Mesendoderm (in vitro differentiated cells): ENCODE results near the gene ROR1.
A peak's percentile ranks its signal among the peaks of the same experiment; 100 is the strongest.

Experiments used
- DNase-seq: peaks from one replicate; pipeline ENCODE4 v3.0.0; 2013
- H2AK5ac ChIP-seq: 2 replicates; pipeline ENCODE4 v1.6.1; 2013; ENCODE audit warnings: low read length, inconsistent platforms
- H2BK120ac ChIP-seq: 2 replicates; pipeline ENCODE4 v1.6.1; 2013; ENCODE audit warnings: low read depth, mild to moderate bottlenecking, low read length, moderate library complexity, mixed read lengths
- H2BK15ac ChIP-seq: replicated peaks from 2 replicates; pipeline ENCODE4 v1.6.1; 2013; ENCODE audit warnings: low read depth, mild to moderate bottlenecking, moderate library complexity
- H2BK5ac ChIP-seq: 2 replicates; pipeline ENCODE4 v1.6.1; 2013; ENCODE audit warnings: low read length, inconsistent platforms
- H3K18ac ChIP-seq: 2 replicates; pipeline ENCODE4 v1.6.1; 2013; ENCODE audit warnings: mild to moderate bottlenecking, low read length, mixed read lengths
- H3K23ac ChIP-seq: one replicate; pipeline ENCODE4 v1.6.1; 2013; ENCODE audit warnings: low read length
- H3K27ac ChIP-seq: 2 replicates; pipeline ENCODE4 v1.5.1; 2013; ENCODE audit warnings: low read depth, mild to moderate bottlenecking, inconsistent platforms, low read length, moderate library complexity
- H3K27me3 ChIP-seq: 2 replicates; pipeline ENCODE4 v1.6.1; 2013; ENCODE audit warnings: low read length, control low read depth, mild to moderate bottlenecking, inconsistent platforms; ENCODE audit not compliant: insufficient read depth, poor library complexity
- H3K36me3 ChIP-seq: 2 replicates; pipeline ENCODE4 v1.6.1; 2013; ENCODE audit warnings: low read length, inconsistent platforms; ENCODE audit not compliant: control insufficient read depth, insufficient read depth
- H3K4ac ChIP-seq: one replicate; pipeline ENCODE4 v1.6.1; 2013; ENCODE audit warnings: low read depth, mild to moderate bottlenecking, low read length, moderate library complexity
- H3K4me1 ChIP-seq: 2 replicates; pipeline ENCODE4 v1.6.1; 2013; ENCODE audit warnings: low read depth, low read length, inconsistent platforms; ENCODE audit not compliant: control insufficient read depth
- H3K4me2 ChIP-seq: 2 replicates; pipeline ENCODE4 v1.6.1; 2013; ENCODE audit warnings: low read length
- H3K4me3 ChIP-seq: 2 replicates; pipeline ENCODE4 v1.5.1; 2013; ENCODE audit warnings: mild to moderate bottlenecking, low read length
- H3K56ac ChIP-seq: one replicate; pipeline ENCODE4 v1.6.1; 2013; ENCODE audit warnings: low read length
- H3K79me1 ChIP-seq: 2 replicates; pipeline ENCODE4 v1.6.1; 2013; ENCODE audit warnings: low read length, inconsistent platforms
- H3K79me2 ChIP-seq: 2 replicates; pipeline ENCODE4 v1.6.1; 2013; ENCODE audit warnings: mild to moderate bottlenecking, low read length; ENCODE audit not compliant: control insufficient read depth, insufficient read depth
- H3K9ac ChIP-seq: 2 replicates; pipeline ENCODE4 v1.6.1; 2013; ENCODE audit warnings: low read length, inconsistent platforms
- H4K5ac ChIP-seq: one replicate; pipeline ENCODE4 v1.6.1; 2013; ENCODE audit warnings: low read length
- H4K8ac ChIP-seq: one replicate; pipeline ENCODE4 v1.6.1; 2013; ENCODE audit warnings: low read depth, mild to moderate bottlenecking, control low read depth, low read length, moderate library complexity
- WGBS: extraction: QIAGEN DNeasy Blood & Tissue Kit; methylation state at CpG from one replicate; pipeline ENCODE4 v1.1.7; 2013; ENCODE audit warnings: low lambda C conversion rate, missing lambda C conversion rate; ENCODE audit not compliant: insufficient coverage; ENCODE audit errors: extremely low coverage; 5-methylcytosine and 5-hydroxymethylcytosine counted together

Gene ROR1

DNA sequence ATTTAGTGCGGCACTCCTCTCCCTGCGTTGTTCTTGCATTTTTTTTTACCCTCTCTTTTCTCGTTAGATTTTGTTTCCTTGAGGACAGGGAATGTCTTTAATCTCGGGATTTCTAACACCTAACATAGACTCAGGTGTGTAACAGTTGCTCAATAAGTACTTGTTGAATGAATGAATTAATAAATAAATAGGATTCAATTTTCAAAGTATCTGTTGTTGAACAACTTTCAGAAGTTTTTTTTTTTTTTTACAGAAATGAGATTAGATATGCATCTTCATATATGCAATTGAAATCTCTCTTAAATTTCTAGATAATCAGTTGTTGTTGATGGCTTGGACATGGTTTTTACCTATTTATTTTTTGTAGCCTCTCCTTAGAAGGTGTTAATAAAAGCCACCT is 83.1 kb downstream of the ROR1 start:
- Histone ChIP-seq H3K4me2 (no peak overlapping the region), H3K9ac (no peak overlapping the region), H3K36me3 (no peaks in the 10 kb centered on the region), H3K27me3 (no peaks in the 10 kb centered on the region), H3K27ac (no peak overlapping the region), H3K4me3 (no peak overlapping the region), H4K8ac (no peak overlapping the region), H3K56ac (no peak overlapping the region), H4K5ac (no peak overlapping the region), H3K79me1 (peaks cover 4% of the 10 kb centered on the region), H2BK15ac (no peak overlapping the region), H2BK5ac (no peak overlapping the region), H2BK120ac (no peak overlapping the region), H3K4me1 (no peaks in the 10 kb centered on the region), H3K4ac (no peak overlapping the region), H3K79me2 (no peaks in the 10 kb centered on the region), H3K18ac (no peak overlapping the region), H3K23ac (no peak overlapping the region), H2AK5ac (no peak overlapping the region)
- DNase-seq, result no peak
- no CpG with 5 or more reads among the region's 4 CpGs for WGBS

DNA sequence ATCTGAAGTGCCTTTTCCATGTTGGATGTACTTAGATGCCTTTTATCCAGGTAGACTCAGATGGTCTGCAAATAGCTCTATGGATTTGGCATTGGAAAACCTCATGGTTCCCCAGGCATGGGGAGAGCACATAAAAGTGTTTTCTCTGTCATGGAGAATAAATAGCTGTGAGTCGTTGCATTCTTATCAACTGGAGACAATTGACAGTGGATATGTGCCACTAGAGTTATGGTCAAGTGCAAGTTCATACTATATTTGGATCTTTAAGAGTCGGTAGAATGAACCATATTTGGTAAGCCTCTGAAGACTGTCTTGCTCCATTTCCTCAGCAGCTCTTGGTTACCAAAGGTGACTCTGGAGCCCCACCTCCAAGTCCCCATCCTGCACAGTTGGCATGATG is 83.7 kb downstream of the ROR1 start:
- Histone ChIP-seq H3K27ac (no peak overlapping the region), H3K36me3 (no peaks in the 10 kb centered on the region), H3K23ac (no peak overlapping the region), H3K9ac (no peak overlapping the region), H2BK15ac (no peak overlapping the region), H2AK5ac (no peak overlapping the region), H3K4ac (no peak overlapping the region), H3K27me3 (no peaks in the 10 kb centered on the region), H3K79me1 (peaks cover 4% of the 10 kb centered on the region), H3K18ac (no peak overlapping the region), H2BK5ac (no peak overlapping the region), H3K79me2 (no peaks in the 10 kb centered on the region), H3K4me1 (no peaks in the 10 kb centered on the region), H3K56ac (no peak overlapping the region), H4K8ac (no peak overlapping the region), H3K4me3 (no peak overlapping the region), H3K4me2 (no peak overlapping the region), H2BK120ac (no peak overlapping the region), H4K5ac (no peak overlapping the region)
- WGBS, result no CpG with 5 or more reads among the region's 2 CpGs
- DNase-seq, result no peak

DNA sequence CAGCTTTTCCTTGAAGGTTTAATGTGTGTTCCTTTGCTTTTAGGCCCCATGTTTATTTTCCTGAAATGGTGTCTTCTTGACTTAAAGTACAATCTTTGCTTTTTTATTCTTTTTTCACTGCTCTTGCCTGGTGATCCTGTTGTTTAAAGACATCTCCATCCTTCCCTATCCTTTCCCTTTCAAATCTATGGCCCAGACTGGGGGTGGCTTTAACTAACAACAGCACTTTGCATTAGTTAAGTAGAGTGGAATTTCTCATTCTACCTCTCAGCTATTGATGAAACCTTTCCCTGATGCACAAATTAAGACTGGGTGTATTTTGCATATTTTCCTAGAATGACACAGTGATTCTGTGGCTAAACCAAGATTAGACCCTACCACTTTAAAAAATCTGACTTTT is 84.3 kb downstream of the ROR1 start:
- Histone ChIP-seq H3K9ac (no peak overlapping the region), H3K79me2 (no peaks in the 10 kb centered on the region), H3K4ac (no peak overlapping the region), H2BK120ac (no peak overlapping the region), H3K56ac (no peak overlapping the region), H2BK15ac (no peak overlapping the region), H3K4me1 (no peaks in the 10 kb centered on the region), H3K4me3 (no peak overlapping the region), H2BK5ac (no peak overlapping the region), H3K27me3 (no peaks in the 10 kb centered on the region), H3K18ac (no peak overlapping the region), H3K4me2 (no peak overlapping the region), H3K79me1 (peaks cover 5% of the 10 kb centered on the region), H3K36me3 (no peaks in the 10 kb centered on the region), H4K5ac (no peak overlapping the region), H4K8ac (no peak overlapping the region), H2AK5ac (no peak overlapping the region), H3K27ac (no peak overlapping the region), H3K23ac (no peak overlapping the region)
- no peak for DNase-seq

DNA sequence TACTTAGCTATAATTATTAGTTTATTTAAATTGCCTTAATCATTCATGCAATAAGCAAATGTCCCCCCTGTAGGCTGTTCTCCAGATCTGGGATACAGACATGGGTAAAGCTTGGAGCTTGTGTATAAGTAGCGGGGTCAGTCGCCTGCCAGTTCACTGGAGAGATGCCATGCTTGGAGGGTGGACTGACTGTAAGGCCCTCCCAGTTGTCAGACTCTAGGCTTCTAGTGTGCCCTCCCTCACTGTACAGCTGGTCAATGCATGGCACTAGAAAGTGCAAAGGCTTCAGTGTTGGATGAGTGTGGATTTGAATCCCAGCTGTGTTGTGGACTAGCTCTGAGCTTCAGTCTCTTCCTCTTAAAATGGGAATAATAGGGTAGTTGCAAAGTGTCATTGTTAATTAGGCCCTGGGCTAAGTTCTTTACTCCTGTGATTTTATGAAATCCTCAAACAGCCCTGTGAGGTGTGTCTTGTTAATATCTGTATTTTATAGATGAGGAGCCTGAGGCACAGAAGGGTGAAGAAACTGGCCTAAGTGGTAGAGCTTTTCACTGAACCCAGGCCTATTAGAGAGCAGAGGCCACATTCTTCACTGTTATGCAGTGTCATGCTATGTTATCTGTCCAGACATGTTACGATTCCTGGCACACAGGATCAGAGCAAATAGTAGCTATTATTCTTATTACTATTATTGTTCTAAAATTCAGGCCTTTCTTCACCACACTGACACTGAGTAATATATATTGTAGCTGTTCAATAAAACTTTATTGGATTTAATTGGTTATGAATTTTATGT is 85.9 kb downstream of the ROR1 start:
- H4K8ac ChIP-seq, result no peak overlapping the region
- H3K4me1 ChIP-seq, result no peaks in the 10 kb centered on the region
- H3K23ac ChIP-seq, result no peak overlapping the region
- no peaks in the 10 kb centered on the region for H3K27me3 ChIP-seq
- H3K79me1 ChIP-seq, result peaks cover 7% of the 10 kb centered on the region
- no peaks in the 10 kb centered on the region for H3K79me2 ChIP-seq
- H3K4ac ChIP-seq, result no peak overlapping the region
- H3K27ac ChIP-seq, result no peak overlapping the region
- WGBS, result no CpG with 5 or more reads among the region's 3 CpGs
- DNase-seq, result no peak
- H3K18ac ChIP-seq, result peak overlapping the region; percentile 1
- no peak overlapping the region for H3K4me3 ChIP-seq
- no peaks in the 10 kb centered on the region for H3K36me3 ChIP-seq
- H2BK120ac ChIP-seq, result no peak overlapping the region
- H2BK15ac ChIP-seq, result no peak overlapping the region
- no peak overlapping the region for H2BK5ac ChIP-seq
- H3K56ac ChIP-seq, result no peak overlapping the region
- no peak overlapping the region for H2AK5ac ChIP-seq
- H4K5ac ChIP-seq, result no peak overlapping the region
- no peak overlapping the region for H3K9ac ChIP-seq
- no peak overlapping the region for H3K4me2 ChIP-seq

DNA sequence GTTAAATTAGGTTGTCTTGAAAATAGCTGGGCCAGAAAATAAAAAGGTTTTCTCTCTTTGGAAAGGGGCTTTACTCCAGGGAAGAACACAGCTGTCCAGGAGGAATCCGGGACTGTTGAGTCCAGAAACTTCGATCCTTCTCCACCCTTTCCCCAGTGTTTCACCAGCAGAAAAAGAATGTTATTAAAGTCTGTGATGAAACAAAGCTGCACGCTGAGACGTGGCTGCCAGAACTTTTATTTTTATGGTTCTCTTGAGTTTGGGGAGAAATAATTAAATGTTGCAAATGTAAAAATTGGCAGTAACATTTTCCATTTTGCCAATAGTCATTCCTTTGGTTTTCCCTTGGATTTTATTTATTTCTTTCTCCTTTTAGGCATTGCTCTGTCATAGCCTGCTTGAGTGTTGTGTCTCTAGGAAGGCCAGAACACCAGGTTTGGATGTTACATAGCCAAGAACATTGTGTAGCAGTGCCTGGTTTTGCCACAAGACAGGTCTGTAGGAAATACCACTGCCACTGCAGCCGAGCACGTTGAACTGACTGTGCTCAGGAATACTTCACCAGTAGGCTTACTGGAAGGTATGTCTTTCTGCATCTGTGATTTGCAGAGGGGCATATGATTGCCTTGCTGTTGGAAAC is 87.4 kb downstream of the ROR1 start:
- no CpG with 5 or more reads among the region's 6 CpGs for WGBS
- Histone ChIP-seq H2BK120ac (no peak overlapping the region), H3K4me2 (no peak overlapping the region), H2AK5ac (no peak overlapping the region), H3K56ac (no peak overlapping the region), H3K4me3 (no peak overlapping the region), H4K5ac (no peak overlapping the region), H3K23ac (no peak overlapping the region), H3K4me1 (no peaks in the 10 kb centered on the region), H2BK5ac (no peak overlapping the region), H2BK15ac (no peak overlapping the region), H3K18ac (peak overlapping the region; percentile 11), H3K27ac (no peak overlapping the region), H3K36me3 (no peaks in the 10 kb centered on the region), H3K4ac (no peak overlapping the region), H3K9ac (no peak overlapping the region), H3K79me2 (no peaks in the 10 kb centered on the region), H3K79me1 (peaks cover 7% of the 10 kb centered on the region), H4K8ac (no peak overlapping the region), H3K27me3 (no peaks in the 10 kb centered on the region)
- DNase-seq, result no peak

DNA sequence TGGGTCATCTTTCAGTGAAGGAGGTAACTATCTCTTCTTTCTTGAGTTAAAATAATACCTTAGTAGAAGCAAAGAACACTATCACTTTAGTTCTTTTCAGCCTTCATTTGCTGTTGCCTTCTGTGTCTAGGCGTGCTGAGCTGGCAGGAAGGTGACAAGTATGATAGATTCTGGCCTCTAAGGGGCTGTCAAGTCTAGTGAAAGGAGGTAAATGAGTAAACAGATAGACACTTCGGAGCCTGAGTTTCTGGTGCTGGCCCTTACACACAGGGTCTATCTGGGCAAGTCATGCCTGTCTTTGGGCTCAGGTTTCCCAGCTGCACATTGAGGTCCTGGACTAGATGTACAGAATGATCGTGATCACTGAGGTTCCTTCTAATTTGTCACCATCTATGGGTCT is 89.3 kb downstream of the ROR1 start:
- no peak for DNase-seq
- Histone ChIP-seq H3K36me3 (no peaks in the 10 kb centered on the region), H3K27me3 (no peaks in the 10 kb centered on the region)

More for the DNA sequence above, 89.3 kb downstream of the ROR1 start:
- no peaks in the 10 kb centered on the region for H3K79me2 ChIP-seq
- peaks cover 5% of the 10 kb centered on the region for H3K79me1 ChIP-seq
- no peak overlapping the region for H3K9ac ChIP-seq
- no peak overlapping the region for H3K23ac ChIP-seq
- peaks cover 2% of the 10 kb centered on the region for H3K4me1 ChIP-seq
- no peak overlapping the region for H4K5ac ChIP-seq
- no peak overlapping the region for H3K4ac ChIP-seq
- H2BK15ac ChIP-seq, result no peak overlapping the region
- H3K18ac ChIP-seq, result no peak overlapping the region
- H4K8ac ChIP-seq, result no peak overlapping the region
- H3K4me2 ChIP-seq, result no peak overlapping the region
- WGBS, result no CpG with 5 or more reads among the region's 3 CpGs
- no peak overlapping the region for H3K4me3 ChIP-seq
- no peak overlapping the region for H3K56ac ChIP-seq
- no peak overlapping the region for H2BK120ac ChIP-seq
- H2AK5ac ChIP-seq, result no peak overlapping the region
- H3K27ac ChIP-seq, result no peak overlapping the region
- no peak overlapping the region for H2BK5ac ChIP-seq
